ENCODE measurements around the gene MKNK2. TPM values are rescaled to one million over a fixed set of nuclear protein-coding genes. Genes with fewer than 3 reads are reported as not detected.

The MKNK2 gene
- total and polyA plus RNA-seq, 10 of the 15 experiments (the other 5 are each of a cell fraction or from before 2014, with no cell fraction given), result 9.6 to 365 (median 69.9) TPM

GRCh38 chr19:2055931-2056836, 5.1 kb upstream of the MKNK2 start:
- intact Hi-C loops (cut with micrococcal nuclease; ENCODE audit: unreplicated experiment), result loop anchor here (1.0 kb wide), 1 partner anchor 34 kb away; no protein-coding TSS in a partner anchor
- Histone ChIP-seq H4K20me1 (ENCODE audit: control insufficient read depth, insufficient read depth) (no peaks in the 10 kb centered on the region), H3K4me3 (0 out of 2 replicates have a peak overlapping the region, but pooled peaks have one; percentile 22), H2AFZ (ENCODE audit: control insufficient read depth, low read depth, low read length) (peak overlapping the region; percentile 46; the same call in 1 of the 2 replicates), H3K4me2 (ENCODE audit: control insufficient read depth, insufficient read depth) (peak overlapping the region; percentile 66), H3K9me3 (replicated peaks; ENCODE audit: control insufficient read depth, insufficient read depth, low read length) (no peaks in the 10 kb centered on the region), H3K79me2 (ENCODE audit: control insufficient read depth, insufficient read depth, low read length) (peaks cover 18% of the 10 kb centered on the region), H3K27ac (ENCODE audit: control insufficient read depth, insufficient read depth) (peak overlapping the region; percentile 80), H3K27me3 (replicated peaks in 1 of 2; ENCODE audit: control insufficient read depth in 2 of 2, insufficient read depth in 2 of 2, low read length in 1 of 2) (no peaks in the 10 kb centered on the region), H3K4me1 (ENCODE audit: control insufficient read depth, insufficient read depth, low read length) (peaks cover 57% of the 10 kb centered on the region), H3K36me3 (ENCODE audit: control insufficient read depth in 2 of 2, insufficient read depth in 2 of 2, low read length in 1 of 2) (no peaks in the 10 kb centered on the region), H3K9ac (ENCODE audit: control insufficient read depth, insufficient read depth, low read length) (peak overlapping the region; percentile 64; the same call in 1 of the 2 replicates)
- ChIA-PET CTCF (interaction anchor here (0.6 to 1.4 kb wide), 2 partner anchors 13 to 38 kb away, joined by 4 to 6 read pairs; no protein-coding TSS in a partner anchor), RAD21 (ENCODE audit: unreplicated experiment) (interaction anchor here (0.6 to 1.1 kb wide), 3 partner anchors 12 to 159 kb away, joined by 3 read pairs; no protein-coding TSS in a partner anchor), POLR2A (interaction anchor here (0.6 to 6.0 kb wide), 2 partner anchors 32 to 36 kb away, joined by 3 to 110 read pairs; partner anchors contain the start of gene MOB3A), SMC1A (ENCODE audit: uncharacterized antibody, unreplicated experiment) (interaction anchor here (1.3 kb wide), 1 partner anchor 28 kb away, joined by 7 read pairs; no protein-coding TSS in a partner anchor)
- WGBS (ENCODE audit: insufficient coverage, insufficient replicate concordance, low lambda C conversion rate, missing lambda C conversion rate), result 2% methylated on average over 15 of the region's 22 CpGs
- BruUV-seq (replicated peaks), result no TSS peak
- FAIRE-seq (peak; percentile 74), ATAC-seq (peak; percentile 8), DNase-seq (ENCODE audit: low read depth, low spot score) (no peak)
- in situ Hi-C loops (cut with MboI), result no loop called here
- TF ChIP-seq IRF5 (IDR thresholded peaks at IDR 0.05; ENCODE audit: borderline replicate concordance) (no peak), SUZ12 (IDR thresholded peaks at IDR 0.05; ENCODE audit: unreplicated experiment) (no peak), ELK1 (IDR thresholded peaks at IDR 0.05; ENCODE audit: low read depth, low read length) (no peak), SP1 (IDR thresholded peaks at IDR 0.05; ENCODE audit: low read depth, low read length) (no peak), IRF3 (IDR thresholded peaks at IDR 0.05) (no peak), CBX3 (IDR thresholded peaks at IDR 0.05; ENCODE audit: borderline replicate concordance, low read depth) (no peak), MYC (IDR thresholded peaks at IDR 0.05; ENCODE audit: insufficient read depth, insufficient read length, insufficient replicate concordance, low read length, severe bottlenecking) (no peak), SMAD1 (IDR thresholded peaks at IDR 0.05; ENCODE audit: low read depth, partially characterized antibody) (no peak), HDGF (IDR thresholded peaks at IDR 0.05) (peak; percentile 69; the same call in 1 of the 2 replicates), PML (IDR thresholded peaks at IDR 0.05; ENCODE audit: low read length) (no peak), EZH2 (IDR thresholded peaks at IDR 0.05; ENCODE audit: borderline replicate concordance, control insufficient read depth, low read depth, low read length) (no peak), POLR2AphosphoS2 (IDR thresholded peaks at IDR 0.05; ENCODE audit: low read depth, low read length) (no peak), ZSCAN29 (IDR thresholded peaks at IDR 0.05) (no peak), SPI1 (IDR thresholded peaks at IDR 0.05; ENCODE audit: borderline replicate concordance, insufficient read depth, low read depth, low read length) (0 out of 2 replicates have a peak, but pooled peaks have one; percentile 24), TBL1XR1 (IDR thresholded peaks at IDR 0.05; ENCODE audit: low read depth, low read length) (no peak), SKIL (IDR thresholded peaks at IDR 0.05; ENCODE audit: low read depth, poor library complexity, severe bottlenecking) (no peak)
